ENCODE results near the gene ANAPC2. TPM values are rescaled to one million over a fixed set of nuclear protein-coding genes. Genes with fewer than 3 reads are reported as not detected.

Gene ANAPC2
- total and polyA plus RNA-seq, 8 donors = 42.1 to 58.8 (median 44.4) TPM

DNA sequence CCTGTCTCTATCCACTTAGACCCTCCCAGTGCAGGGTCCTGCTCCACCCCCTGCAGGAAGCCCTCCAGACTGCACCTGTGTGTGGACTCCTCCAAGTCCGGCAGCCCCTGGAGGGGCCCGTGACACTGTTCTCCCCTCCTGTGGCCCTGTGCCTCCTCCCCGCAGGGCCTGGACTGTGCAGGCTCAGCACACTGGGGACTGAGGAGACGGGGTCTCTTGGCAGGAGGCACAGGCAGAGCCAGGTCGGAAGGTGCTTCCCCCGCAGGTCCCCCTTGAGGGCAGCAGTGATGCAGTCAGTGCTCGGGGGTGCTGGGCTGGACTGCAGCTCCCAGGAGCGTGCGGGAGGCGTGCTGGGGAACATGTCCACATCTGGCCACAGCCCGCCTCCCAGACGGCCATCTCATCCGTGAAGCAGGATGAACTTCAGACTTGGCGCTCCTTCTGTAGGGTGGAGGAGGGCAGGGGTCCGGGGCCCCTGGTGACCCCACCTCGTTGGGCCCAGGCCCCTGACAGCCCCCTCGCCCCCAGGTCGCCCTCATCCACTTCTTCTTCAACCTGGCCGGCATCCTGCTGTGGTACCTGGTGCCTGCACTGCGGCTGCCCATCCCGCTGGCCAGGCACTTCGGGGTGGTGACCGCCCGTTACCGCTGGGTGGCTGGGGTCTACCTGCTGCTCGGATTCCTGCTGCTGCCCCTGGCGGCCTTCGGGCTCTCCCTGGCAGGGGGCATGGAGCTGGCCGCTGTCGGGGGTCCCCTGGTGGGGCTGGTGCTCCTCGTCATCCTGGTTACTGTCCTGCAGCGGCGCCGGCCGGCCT lies 47.3 kb upstream of the ANAPC2 start:
- DNase-seq (no peak), ATAC-seq (no peak)
- Histone ChIP-seq H3K4me3 (peak overlapping the region in 1 of 2 donors; percentile 16), H3K36me3 (no peaks in the 10 kb centered on the region), H3K4me1 (peaks cover 7 to 49% of the 10 kb centered on the region in 2 donors), H3K27ac (no peak overlapping the region), H3K9me3 (no peaks in the 10 kb centered on the region), H3K27me3 (peaks cover 0 to 55% of the 10 kb centered on the region in 2 donors)
- TF ChIP-seq, protein P1, sequence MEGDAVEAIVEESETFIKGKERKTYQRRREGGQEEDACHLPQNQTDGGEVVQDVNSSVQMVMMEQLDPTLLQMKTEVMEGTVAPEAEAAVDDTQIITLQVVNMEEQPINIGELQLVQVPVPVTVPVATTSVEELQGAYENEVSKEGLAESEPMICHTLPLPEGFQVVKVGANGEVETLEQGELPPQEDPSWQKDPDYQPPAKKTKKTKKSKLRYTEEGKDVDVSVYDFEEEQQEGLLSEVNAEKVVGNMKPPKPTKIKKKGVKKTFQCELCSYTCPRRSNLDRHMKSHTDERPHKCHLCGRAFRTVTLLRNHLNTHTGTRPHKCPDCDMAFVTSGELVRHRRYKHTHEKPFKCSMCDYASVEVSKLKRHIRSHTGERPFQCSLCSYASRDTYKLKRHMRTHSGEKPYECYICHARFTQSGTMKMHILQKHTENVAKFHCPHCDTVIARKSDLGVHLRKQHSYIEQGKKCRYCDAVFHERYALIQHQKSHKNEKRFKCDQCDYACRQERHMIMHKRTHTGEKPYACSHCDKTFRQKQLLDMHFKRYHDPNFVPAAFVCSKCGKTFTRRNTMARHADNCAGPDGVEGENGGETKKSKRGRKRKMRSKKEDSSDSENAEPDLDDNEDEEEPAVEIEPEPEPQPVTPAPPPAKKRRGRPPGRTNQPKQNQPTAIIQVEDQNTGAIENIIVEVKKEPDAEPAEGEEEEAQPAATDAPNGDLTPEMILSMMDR (IDR thresholded peaks at IDR 0.05) = no peak
- intact Hi-C loops (cut with DNase I) = no loop called here

DNA sequence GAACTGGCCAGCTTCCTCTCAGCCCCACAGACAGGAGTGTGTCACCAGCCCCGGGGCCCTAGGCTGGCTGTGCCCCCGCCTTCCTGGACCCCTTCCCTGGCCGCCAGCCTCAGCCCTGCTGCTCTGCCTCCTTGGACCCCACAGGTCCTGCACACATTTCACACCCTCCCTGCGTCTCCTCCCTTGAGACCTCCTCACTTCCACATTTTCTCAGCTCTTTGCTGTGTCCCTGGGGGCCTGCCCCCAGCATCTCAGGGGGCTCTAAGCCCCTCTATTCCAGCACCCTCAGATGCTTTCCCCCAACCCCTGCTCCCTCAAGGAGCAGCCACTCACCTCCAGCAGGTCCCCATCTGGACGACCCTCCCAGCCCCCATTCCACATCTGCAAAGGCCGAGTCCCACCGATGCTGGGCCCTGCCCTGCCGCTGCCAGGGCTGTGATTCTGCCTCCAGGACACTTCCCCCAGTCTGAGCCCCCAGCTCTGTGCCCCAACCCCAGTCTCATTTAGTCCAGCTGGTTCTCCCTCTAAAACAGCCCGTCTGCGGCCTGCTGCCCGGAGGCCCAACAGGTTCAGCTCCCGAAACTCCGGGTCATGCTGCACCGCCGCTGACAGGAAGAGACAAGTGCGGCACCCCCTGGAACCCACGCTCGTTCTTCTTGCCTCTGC lies 46.5 kb upstream of the ANAPC2 start:
- DNase-seq = no peak
- peaks cover 7 to 43% of the 10 kb centered on the region in 2 donors for H3K4me1 ChIP-seq
- H3K27me3 ChIP-seq = peaks cover 0 to 63% of the 10 kb centered on the region in 2 donors
- H3K27ac ChIP-seq = no peak overlapping the region
- intact Hi-C loops (cut with DNase I) = no loop called here
- no peak overlapping the region for H3K4me3 ChIP-seq
- TF ChIP-seq, protein P1 (IDR thresholded peaks at IDR 0.05) = no peak
- H3K9me3 ChIP-seq = no peaks in the 10 kb centered on the region
- no peak for ATAC-seq
- H3K36me3 ChIP-seq = no peaks in the 10 kb centered on the region

DNA sequence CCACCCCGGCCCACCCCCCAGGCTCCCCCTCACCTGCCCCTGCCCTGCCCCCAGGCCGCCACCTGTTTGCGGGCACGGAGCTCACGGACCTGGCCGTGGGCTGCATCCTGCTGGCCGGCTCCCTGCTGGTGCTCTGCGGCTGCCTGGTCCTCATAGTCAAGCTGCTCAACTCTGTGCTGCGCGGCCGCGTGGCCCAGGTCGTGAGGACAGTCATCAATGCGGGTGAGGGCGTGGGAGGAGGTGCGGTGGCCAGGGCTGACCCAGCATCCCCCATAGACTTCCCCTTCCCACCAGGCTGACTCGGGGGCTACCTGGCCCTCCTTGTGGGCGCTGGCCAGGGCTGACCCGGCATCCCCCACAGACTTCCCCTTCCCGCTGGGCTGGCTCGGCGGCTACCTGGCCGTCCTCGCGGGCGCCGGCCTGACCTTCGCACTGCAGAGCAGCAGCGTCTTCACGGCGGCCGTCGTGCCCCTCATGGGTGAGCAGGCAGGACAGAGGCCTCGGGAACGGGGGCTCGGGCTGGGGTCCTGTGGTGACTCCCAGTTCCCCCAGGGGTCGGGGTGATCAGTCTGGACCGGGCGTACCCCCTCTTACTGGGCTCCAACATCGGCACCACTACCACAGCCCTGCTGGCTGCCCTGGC lies 45.8 kb upstream of the ANAPC2 start:
- DNase-seq = no peak
- peaks cover 0 to 70% of the 10 kb centered on the region in 2 donors for H3K27me3 ChIP-seq
- TF ChIP-seq, protein P1 (IDR thresholded peaks at IDR 0.05) = no peak
- H3K4me3 ChIP-seq = no peak overlapping the region
- H3K27ac ChIP-seq = no peak overlapping the region
- intact Hi-C loops (cut with DNase I) = no loop called here
- no peaks in the 10 kb centered on the region for H3K36me3 ChIP-seq
- H3K9me3 ChIP-seq = no peaks in the 10 kb centered on the region
- peaks cover 7 to 36% of the 10 kb centered on the region in 2 donors for H3K4me1 ChIP-seq
- no peak for ATAC-seq

DNA sequence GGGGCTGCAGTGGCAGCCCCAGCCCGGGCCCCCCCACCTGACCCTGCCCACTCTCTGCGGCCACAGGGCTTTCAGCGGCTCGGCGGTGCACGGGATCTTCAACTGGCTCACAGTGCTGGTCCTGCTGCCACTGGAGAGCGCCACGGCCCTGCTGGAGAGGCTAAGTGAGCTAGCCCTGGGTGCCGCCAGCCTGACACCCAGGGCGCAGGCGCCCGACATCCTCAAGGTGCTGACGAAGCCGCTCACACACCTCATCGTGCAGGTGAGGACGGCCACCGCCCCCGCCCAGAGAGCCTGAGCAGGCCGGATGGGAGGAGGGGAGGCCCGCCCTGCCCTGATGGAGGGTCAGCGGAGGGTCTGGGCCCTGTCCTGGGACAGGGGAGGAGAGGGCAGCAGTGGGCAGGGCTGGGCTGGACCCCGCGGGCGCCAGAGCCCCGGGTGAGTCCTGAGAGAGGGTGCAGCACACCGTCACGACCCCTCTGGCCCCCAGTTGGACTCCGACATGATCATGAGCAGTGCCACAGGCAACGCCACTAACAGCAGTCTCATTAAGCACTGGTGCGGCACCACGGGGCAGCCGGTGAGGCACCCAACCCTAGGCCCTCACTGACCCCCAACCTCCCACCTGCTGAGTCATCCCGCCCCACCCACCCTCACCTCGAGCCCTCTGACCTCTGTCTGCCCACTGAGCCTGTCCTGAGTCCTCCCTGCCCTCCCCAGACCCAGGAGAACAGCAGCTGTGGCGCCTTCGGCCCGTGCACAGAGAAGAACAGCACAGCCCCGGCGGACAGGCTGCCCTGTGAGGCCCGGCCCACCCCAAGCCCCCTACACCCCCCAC lies 45.0 kb upstream of the ANAPC2 start:
- no peak for DNase-seq
- no peak for ATAC-seq
- Histone ChIP-seq H3K27me3 (peaks cover 0 to 78% of the 10 kb centered on the region in 2 donors), H3K4me3 (no peak overlapping the region), H3K36me3 (no peaks in the 10 kb centered on the region), H3K4me1 (peaks cover 7 to 27% of the 10 kb centered on the region in 2 donors), H3K27ac (no peak overlapping the region), H3K9me3 (no peaks in the 10 kb centered on the region)
- intact Hi-C loops (cut with DNase I) = no loop called here
- TF ChIP-seq, protein P1 (IDR thresholded peaks at IDR 0.05) = no peak

Measured in left lung (tissue), 10 donors.